HG03060 (cell line): ENCODE measurements around the gene PDE1C.
"Not testable (repeated sequence)": the region's sequence is repeated elsewhere in the genome, so short reads cannot be mapped to it uniquely, and the experiment has no call there.

ENCODE experiments used
- ATAC-seq: cut with Tn5 transposase; IDR thresholded peaks from one replicate; pipeline ENCODE4 v1.9.1; 2021; ENCODE audit warnings: low read depth, moderate number of reproducible peaks; ENCODE audit not compliant: unreplicated experiment

PDE1C gene

DNA sequence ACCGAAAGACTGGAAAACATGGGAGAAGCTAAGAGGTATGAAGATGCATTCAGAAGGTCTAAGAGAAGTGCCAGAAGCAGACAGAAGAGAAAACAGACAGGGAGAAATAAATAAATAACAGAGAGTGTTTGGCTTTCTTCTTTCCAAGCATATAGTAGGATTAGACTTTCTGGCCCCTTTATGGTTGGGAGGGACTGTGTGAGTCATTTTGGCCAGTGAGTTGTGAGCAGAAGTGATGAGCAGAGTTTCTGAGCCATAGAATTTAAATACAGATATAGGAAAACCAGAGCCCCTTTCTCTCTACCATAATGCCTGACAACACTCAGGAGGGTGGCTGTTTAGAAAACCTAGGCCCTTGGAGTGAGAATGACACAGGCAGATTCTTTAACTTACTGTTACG lies 212.2 kb downstream of the PDE1C start:
- ATAC-seq, result no peak

DNA sequence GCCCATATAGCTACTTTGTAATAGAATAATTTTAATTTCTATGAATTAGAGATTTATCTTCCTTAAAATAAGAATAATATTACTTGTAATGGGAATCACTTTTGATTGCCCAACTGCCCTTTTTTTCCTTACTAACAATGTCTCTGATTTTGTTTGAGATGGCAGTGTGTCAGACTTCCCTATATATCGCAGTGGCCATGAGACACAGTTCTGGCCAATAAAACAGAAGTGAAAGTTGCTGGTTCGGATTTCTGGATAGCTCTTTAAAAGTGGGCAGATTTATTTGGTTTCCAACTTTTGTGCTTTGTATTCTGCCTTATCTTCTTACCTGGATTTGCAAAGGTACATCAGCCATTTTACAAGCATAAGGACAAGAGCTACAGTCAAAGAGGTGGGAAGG lies 213.0 kb downstream of the PDE1C start:
- ATAC-seq, result no peak

DNA sequence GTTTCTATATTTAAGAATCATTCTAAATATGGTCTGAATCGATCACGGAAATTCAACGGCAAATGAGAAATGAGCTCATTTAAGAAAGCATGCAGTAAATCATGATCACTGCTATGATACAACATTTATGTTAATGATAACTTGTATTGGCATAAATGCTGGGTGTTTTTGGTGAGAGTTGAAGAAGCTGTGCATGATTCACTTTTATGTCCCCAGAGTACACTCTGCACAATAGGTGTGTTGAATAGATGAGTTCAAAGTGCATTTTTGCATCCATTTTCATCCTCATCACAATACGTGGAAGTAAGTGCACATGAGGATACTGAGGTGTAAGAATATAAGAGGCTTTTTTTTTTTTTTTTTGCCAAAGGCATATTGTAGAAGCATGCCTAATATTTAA lies 213.9 kb downstream of the PDE1C start:
- no peak for ATAC-seq

DNA sequence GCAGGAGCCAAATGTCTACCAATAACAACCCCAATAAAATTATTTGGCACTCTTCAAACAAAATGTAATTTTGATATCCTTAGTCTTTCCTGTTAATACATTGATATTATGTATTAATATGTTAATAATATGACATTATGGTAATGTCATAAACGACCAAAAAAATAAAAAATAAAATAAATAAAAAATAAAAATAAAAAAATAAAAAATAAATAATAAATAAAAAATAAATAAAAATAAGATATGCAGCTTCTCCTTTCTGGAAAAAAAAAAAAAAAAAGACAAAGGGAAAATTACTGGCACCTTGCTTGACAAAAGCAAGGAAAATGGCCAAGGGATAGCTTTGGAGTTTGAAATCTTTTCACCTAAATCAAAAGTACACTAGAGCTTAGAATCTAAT lies 214.7 kb downstream of the PDE1C start:
- no peak for ATAC-seq

DNA sequence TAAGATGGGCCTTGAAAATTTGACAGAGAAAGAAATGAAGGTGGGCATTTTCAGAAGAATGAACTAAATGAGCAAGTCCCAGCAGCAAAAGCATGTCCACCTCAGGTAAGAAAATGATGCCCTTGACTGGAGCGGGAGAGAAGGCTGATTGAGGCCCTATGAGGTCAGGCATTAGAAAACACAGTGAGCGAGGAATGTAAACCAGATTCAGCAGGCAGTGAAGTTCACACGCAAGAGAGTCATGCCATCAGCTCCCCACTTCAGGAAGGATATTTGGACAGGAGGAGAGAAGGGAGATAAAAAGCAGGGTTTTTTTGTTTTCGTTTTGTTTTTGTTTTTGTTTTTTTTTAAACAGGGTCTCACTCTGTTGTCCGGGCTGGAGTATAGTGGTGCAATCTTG lies 216.8 kb downstream of the PDE1C start:
- ATAC-seq, result no peak

DNA sequence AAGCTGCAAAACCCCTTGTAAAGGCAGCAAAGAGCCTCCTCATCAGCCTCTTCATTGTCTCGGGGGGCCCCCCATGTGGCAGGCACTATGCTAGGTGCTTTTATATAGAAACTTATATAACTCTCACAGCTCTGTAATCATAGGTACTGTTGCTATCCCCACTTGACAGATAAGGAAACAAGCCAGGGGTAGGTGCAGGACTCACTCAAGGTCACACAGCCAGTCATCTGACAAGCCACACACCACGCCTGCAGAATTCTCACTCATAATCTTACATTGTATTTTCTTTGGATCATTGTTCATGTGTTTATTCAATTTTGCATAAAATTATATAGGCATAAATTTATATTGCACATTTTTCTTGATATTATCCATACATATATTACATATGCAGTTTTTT lies 217.7 kb downstream of the PDE1C start:
- ATAC-seq, result no peak

DNA sequence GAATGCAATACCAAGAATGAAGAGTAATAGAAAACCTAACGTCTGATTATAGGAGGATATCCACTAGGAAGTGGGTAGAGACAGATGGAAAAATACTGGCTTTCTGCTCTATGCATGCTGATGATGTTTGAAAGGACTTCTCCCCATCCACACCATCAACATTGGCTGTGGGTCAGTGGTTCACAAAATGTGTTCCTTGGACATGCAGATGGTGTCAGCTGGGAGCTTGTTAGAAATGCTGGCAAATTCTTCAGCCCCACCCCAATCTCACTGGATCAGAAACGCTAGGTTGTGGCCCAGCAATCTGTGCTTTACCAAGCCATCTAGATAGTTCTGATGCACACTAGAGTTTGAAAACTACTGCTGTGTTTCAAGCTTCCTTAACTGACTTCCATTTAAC lies 219.1 kb downstream of the PDE1C start:
- no peak for ATAC-seq

DNA sequence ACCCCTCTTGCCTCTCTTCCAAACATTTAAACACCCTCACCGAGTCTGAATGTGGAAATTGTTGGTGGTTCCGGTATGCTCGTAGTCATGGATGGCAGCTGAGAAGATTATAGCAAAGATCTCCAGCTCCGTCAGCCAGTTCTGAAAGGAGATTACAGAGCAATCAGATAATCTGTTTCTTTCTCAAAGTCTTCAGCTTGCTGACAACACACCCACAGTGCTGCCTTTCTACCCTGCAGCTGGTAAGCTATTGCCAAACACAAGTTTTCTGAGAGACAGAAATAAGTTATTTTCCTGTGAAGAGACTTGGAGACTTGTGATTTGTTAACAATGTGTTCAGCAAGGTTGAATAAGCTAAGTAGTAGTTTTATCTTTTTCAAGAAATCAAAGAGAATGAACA lies 219.6 kb downstream of the PDE1C start:
- no peak for ATAC-seq

DNA sequence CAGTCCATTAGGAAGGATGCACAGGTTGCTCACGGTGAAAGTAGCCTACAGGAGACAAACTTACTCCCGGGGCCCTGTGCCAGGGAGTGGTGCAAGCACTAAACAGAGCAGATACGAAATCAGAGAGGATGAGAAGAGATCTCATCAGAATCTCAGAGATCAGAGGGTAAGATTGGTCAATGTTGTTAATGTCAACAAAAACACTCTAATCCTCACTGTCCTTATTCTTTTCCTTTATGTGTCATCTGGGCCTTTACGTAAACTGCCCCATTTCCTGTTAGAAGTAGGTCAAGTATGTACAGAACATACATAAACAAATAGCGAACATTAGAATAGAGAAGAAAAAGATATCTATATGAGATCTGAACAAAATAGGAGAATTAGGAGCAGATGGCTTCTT lies 220.1 kb downstream of the PDE1C start:
- no peak for ATAC-seq

DNA sequence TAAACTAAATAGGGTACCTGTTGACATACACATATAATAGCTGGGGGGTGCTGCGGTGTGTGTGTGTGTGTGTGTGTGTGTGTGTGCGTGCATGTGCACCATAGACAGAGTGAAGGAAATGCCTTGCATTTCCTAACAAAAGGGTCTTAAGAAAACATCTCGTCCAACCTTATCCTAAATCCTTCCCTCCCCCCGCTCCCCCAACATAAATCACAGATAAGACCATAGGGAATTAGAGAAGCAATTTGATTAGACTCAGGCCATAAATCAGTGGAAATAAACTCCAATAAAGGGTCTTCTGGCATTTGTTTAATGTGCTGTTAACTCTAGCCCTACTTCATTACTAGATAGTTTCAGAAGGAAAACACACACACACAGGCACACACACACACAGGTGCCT lies 234.7 kb downstream of the PDE1C start:
- no peak for ATAC-seq

DNA sequence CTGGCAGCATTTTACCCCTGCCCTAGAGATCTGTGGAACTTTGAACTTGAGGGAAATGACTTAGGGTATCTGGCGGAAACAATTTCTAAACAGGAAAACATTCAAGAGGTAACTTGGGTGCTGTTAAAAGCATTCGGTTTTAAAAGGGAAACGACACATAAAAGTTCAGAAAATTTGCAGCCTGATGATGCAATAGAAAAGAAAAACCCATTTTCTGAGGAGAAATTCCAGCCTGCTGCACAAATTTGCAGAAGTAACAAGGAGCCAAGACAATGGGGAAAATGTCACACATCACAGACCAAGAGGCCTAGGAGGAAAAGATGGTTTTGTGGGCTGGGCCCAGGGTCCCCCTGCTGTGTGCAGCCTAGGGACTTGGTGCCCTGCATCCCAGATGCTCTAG lies 236.6 kb downstream of the PDE1C start:
- ATAC-seq, result not testable (repeated sequence)

DNA sequence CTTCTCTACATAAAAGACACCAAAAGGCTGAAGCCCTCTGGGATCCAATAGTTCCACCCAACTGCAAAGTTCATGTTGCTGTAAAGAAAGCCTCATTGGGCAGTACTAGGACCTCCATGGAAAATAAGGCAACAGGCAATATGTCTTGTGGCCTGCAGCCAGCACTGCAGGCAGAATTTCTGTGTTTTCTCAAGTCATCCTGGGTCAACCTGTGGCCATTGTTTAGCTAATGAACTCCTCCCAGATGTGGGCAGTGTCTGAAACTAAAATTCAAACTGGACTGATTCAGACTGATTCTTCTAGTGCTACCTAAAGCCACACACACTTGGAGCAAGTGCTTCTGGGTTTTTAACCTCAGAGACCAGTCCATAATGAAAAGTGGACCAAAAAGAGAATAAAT lies 241.7 kb downstream of the PDE1C start:
- no peak for ATAC-seq

DNA sequence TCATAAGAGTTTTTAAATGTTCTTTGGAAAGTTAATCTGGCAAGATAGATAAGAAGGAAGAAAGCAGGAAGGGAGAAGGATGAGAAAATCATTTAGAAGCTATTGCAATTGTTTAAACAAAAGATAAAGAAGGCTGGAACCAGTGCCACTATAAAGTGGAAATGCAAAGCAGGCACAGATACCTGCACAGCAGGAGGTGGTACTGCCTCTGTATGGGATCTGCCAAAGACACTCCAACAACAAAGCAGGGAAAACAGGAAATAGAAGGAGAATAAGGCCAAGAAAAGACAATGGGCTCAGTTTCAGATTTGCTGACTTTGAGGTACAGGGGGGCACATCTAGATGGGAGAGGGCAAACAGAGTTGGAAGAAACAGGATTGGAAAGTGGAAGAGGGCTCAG lies 244.6 kb downstream of the PDE1C start:
- ATAC-seq, result no peak

DNA sequence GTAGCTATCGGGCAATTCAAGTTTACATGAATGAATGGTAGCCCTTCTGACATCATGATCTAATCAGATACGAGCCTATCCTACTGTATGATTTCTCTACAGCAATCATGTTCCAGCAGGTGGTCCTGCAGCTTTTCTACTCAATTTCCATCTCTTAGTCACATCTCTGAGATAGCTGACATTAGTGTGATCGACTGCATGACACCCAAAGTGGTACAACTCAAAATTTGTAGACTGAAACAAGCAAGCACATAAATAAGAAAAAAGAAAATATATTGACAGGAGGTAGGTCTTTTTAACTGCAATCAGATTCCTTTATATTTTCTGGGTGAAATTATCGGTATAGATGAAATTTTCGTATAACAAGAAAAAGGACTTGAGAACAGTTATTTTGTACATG lies 251.2 kb downstream of the PDE1C start:
- no peak for ATAC-seq

DNA sequence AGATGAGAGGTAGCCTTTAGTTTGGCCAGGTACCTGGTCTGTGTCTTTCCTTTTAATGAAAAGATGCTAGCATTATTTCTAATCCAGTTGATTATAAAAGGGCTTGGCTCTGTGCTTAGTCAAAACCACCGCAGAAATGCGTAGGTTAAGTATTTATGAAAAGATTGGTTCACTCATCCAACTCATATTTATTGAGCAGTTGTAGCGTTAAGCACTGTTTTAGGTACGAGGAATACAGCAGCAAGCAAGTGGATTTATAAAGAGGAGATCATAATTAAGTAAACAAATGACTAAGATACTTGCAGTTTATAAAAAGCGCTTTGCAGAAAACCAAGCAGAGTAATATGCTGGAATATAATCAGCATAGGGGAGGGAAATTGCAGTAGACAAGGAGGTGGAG lies 253.4 kb downstream of the PDE1C start:
- no peak for ATAC-seq

DNA sequence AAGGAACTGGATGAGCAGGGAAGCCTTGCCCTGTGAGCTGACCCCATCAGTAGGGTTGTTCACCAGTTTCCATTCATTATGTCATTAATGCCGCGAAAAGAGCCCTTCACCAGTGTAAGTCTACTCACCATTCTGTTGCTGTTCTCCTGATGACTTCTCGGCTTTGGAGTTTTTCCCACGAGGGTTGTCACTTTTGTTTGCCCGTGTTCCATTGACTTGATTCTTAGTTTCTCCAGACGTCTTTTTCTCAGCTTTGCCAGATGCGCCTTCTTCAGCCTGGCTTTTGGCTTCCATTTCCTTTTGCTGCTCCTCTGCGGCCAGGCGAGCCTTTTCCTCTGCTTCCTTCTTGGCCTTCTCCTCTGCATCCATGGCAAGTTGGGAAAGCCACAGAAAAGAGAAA lies 254.4 kb downstream of the PDE1C start:
- ATAC-seq, result no peak

DNA sequence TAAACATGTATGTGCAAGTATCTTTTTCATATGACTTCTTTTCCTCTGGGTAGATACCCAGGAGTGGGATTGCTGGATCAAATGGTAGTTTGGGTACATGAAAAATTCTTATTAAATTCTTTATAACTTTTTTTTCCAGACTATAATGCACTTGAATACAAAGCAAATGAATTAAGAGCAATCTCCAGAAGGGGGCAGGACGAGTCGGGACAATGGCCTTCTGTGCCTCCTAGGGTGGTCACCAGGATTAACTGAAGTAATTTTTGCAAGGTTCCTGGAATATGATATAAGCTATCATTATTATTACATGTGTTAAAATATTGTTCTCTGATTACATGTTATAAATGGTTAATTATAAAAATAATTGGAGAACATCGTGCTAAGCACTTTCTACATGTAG lies 256.0 kb downstream of the PDE1C start:
- ATAC-seq, result no peak

DNA sequence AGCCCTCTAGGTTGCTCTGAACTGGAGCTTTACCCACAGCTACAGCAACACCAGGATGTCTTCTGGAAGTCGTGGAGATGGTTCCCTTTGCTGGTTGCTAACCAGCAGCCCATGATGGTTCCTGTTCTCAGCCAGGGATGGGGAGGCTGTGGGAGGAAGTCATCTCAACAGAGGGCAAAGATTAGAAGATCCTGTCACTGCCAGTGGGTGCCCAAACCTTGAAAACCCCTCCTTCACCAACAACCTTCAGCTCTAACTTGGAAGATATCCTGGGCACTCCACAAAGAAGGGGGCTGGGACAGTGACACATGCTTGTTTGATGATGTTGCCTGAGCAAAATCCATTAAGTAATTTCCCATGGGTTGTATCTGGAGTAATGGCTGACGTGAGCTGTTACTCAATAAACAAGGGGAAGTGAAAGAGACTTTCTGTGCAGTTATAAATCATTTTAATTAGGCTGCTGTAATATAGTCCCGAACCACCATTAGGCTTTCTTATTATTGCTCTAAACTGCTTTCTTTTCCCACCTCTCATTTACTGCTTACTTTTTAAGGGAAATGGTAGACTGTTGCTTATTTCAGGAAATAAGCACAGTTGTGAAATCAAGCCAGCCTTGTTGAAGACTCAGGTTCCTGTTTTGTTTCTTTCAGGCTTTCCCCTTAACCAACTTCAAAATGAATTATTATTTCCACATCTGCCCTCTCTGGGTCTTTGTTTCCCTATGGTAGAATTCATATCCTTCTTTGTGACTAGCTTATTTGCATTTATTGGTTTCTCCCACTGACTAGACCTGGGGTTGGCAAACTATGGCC lies 258.4 kb downstream of the PDE1C start:
- no peak for ATAC-seq

DNA sequence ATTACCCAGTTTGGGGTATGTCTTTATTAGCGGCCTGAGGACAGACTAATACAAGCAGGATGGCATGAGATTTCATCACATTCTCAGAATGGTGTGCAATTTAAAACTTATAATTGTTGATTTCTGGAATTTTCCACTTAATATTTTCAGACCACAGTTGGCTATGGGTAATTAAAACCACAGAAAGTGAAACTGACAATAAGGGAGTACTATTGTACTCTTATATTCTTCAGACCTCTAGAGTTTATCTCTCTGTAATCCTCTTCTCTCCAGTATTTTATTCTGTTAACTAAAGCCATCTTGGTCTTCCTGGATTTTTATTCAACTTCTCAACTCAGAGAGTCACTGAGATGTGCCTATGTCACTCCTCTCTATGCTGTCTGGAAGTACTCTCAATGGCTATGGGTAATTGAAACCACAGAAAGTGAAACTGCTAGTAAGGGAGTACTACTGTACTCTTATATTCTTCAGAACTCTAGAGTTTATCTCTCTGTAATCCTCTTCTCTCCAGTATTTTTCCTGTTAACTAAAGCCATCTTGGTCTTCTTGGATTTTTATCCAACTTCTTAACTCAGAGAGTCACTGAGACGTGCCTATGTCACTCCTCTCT lies 264.9 kb downstream of the PDE1C start:
- peak; percentile 67 for ATAC-seq

DNA sequence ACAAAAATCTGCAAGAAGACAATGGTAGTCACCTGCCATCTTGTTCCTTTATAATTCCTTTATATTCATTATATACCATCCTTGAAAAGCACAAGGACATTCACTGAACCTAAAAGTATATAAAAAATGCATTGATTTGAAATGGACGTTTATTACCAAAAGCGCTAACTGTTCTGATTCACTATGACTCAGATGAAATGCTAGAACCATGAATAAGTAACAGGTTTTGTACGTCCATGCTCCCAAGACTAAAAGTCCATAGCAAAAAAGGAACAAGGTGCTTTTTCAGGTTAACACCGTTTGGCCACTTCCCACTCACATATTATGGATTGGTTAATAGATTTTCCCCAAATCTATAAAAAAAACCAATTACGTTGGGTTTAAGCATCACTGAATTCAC lies 273.8 kb downstream of the PDE1C start:
- no peak for ATAC-seq

DNA sequence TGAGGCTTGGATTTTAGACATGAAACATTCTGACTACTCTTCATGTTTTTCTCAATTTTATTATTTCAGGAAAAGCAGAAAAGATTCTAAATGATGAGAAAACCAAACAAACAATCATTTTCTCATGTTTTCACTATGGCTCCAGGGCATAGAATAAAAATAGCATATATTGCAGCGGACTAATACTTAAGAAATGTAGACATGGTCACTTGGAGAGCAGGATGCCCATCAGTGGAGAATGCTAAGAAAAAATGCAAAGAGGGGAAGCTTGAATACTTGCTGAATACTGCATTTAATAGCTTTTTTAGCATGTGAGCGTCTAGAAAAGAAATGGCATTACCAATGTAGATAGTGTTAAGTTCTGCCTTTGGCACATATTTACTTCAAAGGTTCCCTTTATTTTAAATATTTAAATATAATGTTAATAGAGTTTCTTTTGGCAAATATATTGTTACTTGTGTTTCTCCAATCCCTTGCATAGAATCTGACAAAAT lies 275.3 kb downstream of the PDE1C start:
- no peak for ATAC-seq

DNA sequence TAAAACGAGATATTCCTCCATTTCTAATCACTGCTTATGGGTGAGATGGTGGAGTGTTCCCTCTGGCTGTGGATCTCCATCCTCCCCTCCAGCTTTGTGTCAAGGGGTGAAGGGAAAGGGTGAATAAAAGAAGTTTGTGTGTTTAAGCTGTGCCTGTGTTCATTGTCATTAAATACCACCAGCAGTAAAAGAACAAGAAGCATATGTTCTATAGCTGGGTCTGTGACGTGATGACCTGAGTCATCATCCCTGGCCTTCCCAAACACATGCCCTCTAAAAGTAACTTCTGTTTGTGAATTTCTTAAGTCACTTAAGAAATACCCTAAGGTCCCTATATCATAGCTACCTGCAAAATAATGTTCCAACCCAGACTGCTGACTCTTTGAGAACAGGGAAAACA lies 278.3 kb downstream of the PDE1C start:
- ATAC-seq, result no peak
